ENCODE results near the gene CLEC16A.

DNA sequence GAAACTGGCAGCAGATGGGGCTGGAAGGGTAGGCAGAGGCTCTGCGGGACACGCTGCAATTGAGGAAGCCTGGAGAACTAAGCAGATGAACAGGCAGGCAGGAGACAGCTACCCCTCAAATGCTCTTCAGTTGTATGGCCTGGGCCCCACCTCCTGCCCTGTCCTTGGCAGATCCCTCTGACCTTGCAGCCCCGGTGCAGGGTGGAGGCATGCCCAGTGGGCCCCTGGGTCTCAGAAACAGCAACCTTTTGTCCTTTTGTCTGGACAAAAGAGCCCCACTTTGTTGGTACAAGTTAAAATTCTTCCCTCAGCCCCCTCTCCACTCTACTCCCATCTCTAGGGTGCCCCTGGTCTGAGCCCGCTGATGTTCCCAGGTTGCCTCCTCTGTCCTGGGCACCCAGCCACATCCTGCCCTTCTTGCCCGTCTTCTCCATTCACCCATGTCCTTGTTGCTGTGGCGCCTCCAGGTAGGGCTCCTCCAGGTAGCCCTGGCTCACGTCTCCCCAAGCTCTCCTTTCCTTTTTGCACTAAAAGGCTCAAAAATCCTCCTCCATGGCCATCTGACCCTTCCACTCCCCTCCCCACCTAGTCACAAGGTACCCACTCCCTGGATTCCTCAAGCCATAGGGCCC, 136.8 kb downstream of the CLEC16A start:
- TF ChIP-seq, protein P1, sequence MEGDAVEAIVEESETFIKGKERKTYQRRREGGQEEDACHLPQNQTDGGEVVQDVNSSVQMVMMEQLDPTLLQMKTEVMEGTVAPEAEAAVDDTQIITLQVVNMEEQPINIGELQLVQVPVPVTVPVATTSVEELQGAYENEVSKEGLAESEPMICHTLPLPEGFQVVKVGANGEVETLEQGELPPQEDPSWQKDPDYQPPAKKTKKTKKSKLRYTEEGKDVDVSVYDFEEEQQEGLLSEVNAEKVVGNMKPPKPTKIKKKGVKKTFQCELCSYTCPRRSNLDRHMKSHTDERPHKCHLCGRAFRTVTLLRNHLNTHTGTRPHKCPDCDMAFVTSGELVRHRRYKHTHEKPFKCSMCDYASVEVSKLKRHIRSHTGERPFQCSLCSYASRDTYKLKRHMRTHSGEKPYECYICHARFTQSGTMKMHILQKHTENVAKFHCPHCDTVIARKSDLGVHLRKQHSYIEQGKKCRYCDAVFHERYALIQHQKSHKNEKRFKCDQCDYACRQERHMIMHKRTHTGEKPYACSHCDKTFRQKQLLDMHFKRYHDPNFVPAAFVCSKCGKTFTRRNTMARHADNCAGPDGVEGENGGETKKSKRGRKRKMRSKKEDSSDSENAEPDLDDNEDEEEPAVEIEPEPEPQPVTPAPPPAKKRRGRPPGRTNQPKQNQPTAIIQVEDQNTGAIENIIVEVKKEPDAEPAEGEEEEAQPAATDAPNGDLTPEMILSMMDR (IDR thresholded peaks at IDR 0.05): no peak
- TF ChIP-seq POLR2A (IDR thresholded peaks at IDR 0.05): no peak

All from thyroid gland (tissue), 4 donors.